ENCODE results near the gene AUP1. TPM values are rescaled to one million over a fixed set of nuclear protein-coding genes. Genes with fewer than 3 reads are reported as not detected.

AUP1 gene
- total and polyA plus RNA-seq, 2 of the 4 experiments (the other 2 are of a cell fraction) = 47.5 to 100.0 TPM

GRCh38 chr2:74558284-74559230, 29.1 kb upstream of the AUP1 start:
- Histone ChIP-seq H3K4me3 (ENCODE audit: insufficient read depth, low read depth, low read length) (no peak overlapping the region), H3K27ac (ENCODE audit: insufficient read depth, low read length) (no peak overlapping the region), H3K56ac (ENCODE audit: extremely low read depth, insufficient read depth, low read length) (no peak overlapping the region), H2BK5ac (ENCODE audit: low read depth, low read length, poor library complexity, severe bottlenecking) (no peak overlapping the region), H2AK5ac (ENCODE audit: low read depth, low read length) (no peak overlapping the region; the same call in 1 of the 2 replicates), H3K9me3 (ENCODE audit: control insufficient read depth, insufficient read depth, low read length) (no peaks in the 10 kb centered on the region), H3K9ac (ENCODE audit: low read depth, low read length) (no peak overlapping the region), H3K23ac (ENCODE audit: low read depth, low read length) (no peak overlapping the region), H4K20me1 (ENCODE audit: insufficient read depth, low read length) (no peaks in the 10 kb centered on the region), H3K4me1 (ENCODE audit: control insufficient read depth, insufficient read depth, low read length) (peaks cover 8% of the 10 kb centered on the region; the same call in 1 of the 2 replicates), H3K14ac (replicated peaks; ENCODE audit: low read depth, low read length) (no peak overlapping the region), H2BK20ac (ENCODE audit: low read depth, low read length) (no peak overlapping the region), H4K5ac (ENCODE audit: low read depth, low read length) (no peak overlapping the region), H2AK9ac (replicated peaks; ENCODE audit: low read depth, low read length, poor library complexity) (no peak overlapping the region), H3K36me3 (ENCODE audit: control insufficient read depth, insufficient read depth, low read length) (peaks cover 14% of the 10 kb centered on the region), H2AFZ (replicated peaks; ENCODE audit: low read length, poor library complexity) (no peak overlapping the region), H4K91ac (ENCODE audit: insufficient read depth, low read depth, low read length) (no peak overlapping the region), H2BK120ac (ENCODE audit: low read depth, low read length) (no peak overlapping the region), H3K9me1 (ENCODE audit: insufficient read depth, low read length) (0 out of 2 replicates have a peak, but pooled peaks cover 13% of the 10 kb centered on the region), H3K79me1 (ENCODE audit: low read depth in 1 of 2, low read length in 2 of 2) (peaks cover 6 to 30% of the 10 kb centered on the region in 2 experiments; a peak in 3 of 4 replicates), H3K18ac (ENCODE audit: low read depth, low read length) (no peak overlapping the region), H2BK15ac (ENCODE audit: low read depth, low read length) (no peak overlapping the region), H3K4me2 (ENCODE audit: low read depth, low read length) (no peak overlapping the region), H3K4ac (ENCODE audit: low read depth, low read length) (no peak overlapping the region), H4K8ac (ENCODE audit: low read depth in 2 of 2, low read length in 2 of 2) (no peak overlapping the region), H3K27me3 (ENCODE audit: control insufficient read depth, insufficient read depth, low read length) (no peaks in the 10 kb centered on the region)
- dilution Hi-C loops (cut with HindIII; ENCODE audit: low sequenced_read_pairs, unreplicated experiment) = no loop called here
- DNase-seq = no peak
- no peak for ATAC-seq (ENCODE audit: low read depth)
- CTCF ChIA-PET = interaction anchor here (1.5 kb wide), 1 partner anchor 30 kb away, joined by 3 read pairs; no protein-coding TSS in a partner anchor
- intact Hi-C loops (cut with micrococcal nuclease) = no loop called here
- 74% methylated on average over 2 of the region's 7 CpGs; no CpG with 5 or more reads in 1 of the 2 experiments for WGBS, 2 experiments (ENCODE audit: extremely low coverage in 2 of 2, insufficient read length in 1 of 2)
- in situ Hi-C loops (cut with MboI; ENCODE audit: low sequenced_read_pairs) = no loop called here
- BruUV-seq (replicated peaks) = no TSS peak
- no peak for TF ChIP-seq RAD21 (IDR thresholded peaks at IDR 0.05; ENCODE audit: low read length)
- TF ChIP-seq MXI1 (IDR thresholded peaks at IDR 0.05; ENCODE audit: borderline replicate concordance, low read depth, low read length) = no peak
- TF ChIP-seq CHD1 (IDR thresholded peaks at IDR 0.05; ENCODE audit: low read depth, low read length) = no peak
- no peak for TF ChIP-seq FOS (IDR thresholded peaks at IDR 0.05; ENCODE audit: low read depth, low read length)
- TF ChIP-seq NFE2L2 (IDR thresholded peaks at IDR 0.05; ENCODE audit: low read depth, low read length) = no peak
- TF ChIP-seq, protein P1, sequence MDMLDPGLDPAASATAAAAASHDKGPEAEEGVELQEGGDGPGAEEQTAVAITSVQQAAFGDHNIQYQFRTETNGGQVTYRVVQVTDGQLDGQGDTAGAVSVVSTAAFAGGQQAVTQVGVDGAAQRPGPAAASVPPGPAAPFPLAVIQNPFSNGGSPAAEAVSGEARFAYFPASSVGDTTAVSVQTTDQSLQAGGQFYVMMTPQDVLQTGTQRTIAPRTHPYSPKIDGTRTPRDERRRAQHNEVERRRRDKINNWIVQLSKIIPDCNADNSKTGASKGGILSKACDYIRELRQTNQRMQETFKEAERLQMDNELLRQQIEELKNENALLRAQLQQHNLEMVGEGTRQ (IDR thresholded peaks at IDR 0.05; ENCODE audit: low read depth, low read length) = no peak
- TF ChIP-seq CTCF (conservative IDR thresholded peaks at IDR 0.05; ENCODE audit: low read depth, low read length) = no peak
- no peak for TF ChIP-seq MAZ (IDR thresholded peaks at IDR 0.05; ENCODE audit: borderline replicate concordance, low read depth, low read length)
- no peak for TF ChIP-seq BHLHE40 (IDR thresholded peaks at IDR 0.05; ENCODE audit: low read depth, low read length)
- TF ChIP-seq ELK1 (IDR thresholded peaks at IDR 0.05; ENCODE audit: borderline replicate concordance, low read depth, low read length) = no peak
- no peak for TF ChIP-seq SMC3 (IDR thresholded peaks at IDR 0.05; ENCODE audit: low read depth, low read length)
- TF ChIP-seq POLR2A (IDR thresholded peaks at IDR 0.05; ENCODE audit: low read depth, low read length) = no peak
- TF ChIP-seq MAFK (IDR thresholded peaks at IDR 0.05; ENCODE audit: low read depth, low read length) = no peak
- TF ChIP-seq RCOR1 (IDR thresholded peaks at IDR 0.05; ENCODE audit: insufficient replicate concordance, low read length) = no peak
- POLR2A ChIA-PET (ENCODE audit: unreplicated experiment) = interaction anchor here (1.5 kb wide), 1 partner anchor 9 kb away, joined by 3 read pairs; no protein-coding TSS in a partner anchor

Measured in IMR-90 (cell line).